Stimulated activated CD8-positive, alpha-beta memory T cell treated with anti-CD3 and anti-CD28 coated beads, Interleukin-2, amount 100 ng/mL, for 48 hours (primary cell): ENCODE measurements around the gene CFAP92.
A peak's percentile ranks its signal among the peaks of the same experiment; 100 is the strongest.
"Not testable (repeated sequence)": the region's sequence is repeated elsewhere in the genome, so short reads cannot be mapped to it uniquely, and the experiment has no call there.

Source experiments
- DNase-seq, 2 donors: peaks; one replicate each; pipeline ENCODE4 v3.0.0-alpha.2; 2020; ENCODE audit warnings: low read depth in 2 of 2

CFAP92 gene

DNA sequence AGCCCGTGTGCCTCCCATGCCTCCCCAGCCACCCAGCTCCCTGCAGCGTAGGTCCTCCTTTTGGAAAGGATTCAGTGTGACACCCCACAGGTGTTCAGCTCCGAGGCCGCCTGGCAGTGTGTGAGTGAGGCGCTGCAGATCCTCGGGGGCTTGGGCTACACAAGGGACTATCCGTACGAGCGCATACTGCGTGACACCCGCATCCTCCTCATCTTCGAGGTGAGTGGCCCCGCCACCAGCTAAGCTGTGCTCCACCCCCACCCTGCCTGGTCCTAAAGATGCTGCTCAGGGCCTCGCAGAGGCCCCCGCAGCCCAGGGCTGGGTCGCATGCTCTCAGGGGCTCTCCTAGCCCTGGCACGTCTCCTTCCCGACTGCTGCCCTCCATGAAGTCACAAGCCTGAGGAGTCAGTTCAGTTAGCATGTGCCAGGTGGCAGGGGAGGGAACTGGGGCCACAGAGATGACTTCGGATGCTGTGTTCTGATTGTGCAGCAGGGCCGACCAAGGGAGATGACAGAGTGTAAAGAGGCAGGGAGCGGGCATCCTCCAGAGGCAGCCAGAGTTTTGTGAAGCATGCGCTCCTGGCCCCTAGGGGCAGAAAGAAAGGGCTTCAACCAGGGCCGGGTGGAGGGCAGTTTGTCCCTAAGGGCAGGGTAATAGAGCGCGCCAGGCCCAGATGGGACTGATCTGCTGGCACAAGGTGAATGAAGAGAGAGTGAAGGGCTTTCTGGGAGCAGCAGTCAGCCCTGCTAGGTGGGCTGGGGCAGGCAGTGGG is 87.7 kb downstream of the CFAP92 start:
- no peak for DNase-seq

DNA sequence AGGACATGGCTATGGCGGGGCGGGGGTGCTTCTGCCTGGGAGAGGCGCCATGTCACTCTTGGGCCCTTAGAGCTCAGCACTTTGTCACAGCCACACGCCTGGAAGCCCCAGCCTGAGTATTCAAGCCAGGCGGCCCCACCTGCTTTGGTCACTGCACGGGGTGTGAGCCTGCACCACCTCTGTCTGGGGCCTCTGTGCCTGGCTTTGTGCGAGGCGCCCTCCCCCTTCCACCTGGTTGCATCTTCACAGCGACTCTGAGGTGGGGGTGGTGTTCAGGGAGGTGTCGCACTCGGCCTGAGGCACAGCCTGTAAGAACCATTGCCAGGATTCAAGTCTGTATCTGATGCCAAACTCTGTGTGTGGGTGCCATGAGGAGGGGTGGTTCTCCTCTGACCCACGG is 90.4 kb downstream of the CFAP92 start:
- no peak for DNase-seq

DNA sequence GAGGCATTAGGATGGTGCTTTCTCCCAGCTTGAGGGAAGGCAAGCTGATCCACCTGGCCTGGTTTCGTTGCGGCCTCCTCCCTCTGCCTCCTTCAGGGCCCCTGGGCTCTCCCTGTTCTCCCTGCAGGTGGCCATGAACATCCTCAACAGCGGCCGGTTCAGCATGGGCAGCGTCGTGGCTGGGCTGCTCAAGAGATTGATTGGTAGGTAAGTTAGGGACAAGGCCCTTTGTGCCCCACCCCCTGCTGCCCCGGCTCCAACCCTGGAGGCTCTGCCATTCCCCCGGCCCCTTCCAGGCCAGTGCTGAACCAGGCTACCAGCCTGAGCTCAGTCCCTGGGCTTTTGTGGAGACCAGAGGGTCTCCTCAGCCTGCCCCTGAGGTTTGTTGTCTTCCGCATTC is 91.5 kb downstream of the CFAP92 start:
- no peak for DNase-seq

DNA sequence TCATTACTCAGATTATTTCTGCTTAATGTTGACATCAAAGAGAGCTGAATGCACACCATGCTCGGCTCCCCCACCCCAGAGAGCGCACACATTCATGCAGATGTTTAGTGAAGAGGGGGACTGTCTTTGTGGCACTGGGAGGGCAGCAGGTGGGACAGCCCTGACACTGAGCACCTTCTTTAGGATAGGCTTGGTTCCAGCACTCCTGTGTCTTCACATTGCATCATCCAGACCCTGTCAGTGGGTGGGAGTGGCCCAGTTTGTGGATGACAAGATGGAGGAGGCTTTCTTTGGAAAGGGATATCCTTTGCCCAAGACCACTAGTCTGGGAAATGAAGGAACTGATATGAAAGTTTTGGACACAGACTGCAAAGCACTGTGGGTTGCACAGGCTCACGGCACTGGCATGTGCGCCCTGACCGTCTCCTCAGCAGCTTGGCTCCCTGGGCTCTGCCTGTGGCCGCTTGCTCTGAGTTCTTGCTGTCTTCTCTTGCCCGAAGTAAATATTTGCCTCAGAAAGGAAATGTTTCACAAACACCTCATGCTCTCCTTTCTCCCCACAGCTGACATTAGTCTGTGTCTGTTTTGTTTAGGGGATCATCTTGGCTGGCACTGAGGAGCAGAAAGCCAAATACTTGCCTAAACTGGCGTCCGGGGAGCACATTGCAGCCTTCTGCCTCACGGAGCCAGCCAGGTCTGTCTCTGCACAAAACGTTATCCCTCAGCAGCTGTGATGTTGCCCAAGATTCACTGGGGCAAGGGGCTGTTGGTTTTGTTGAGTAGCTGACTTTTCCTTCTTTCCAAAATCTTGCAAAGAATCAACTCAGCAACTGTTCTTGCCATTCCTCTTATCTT is 97.8 kb downstream of the CFAP92 start:
- no peak for DNase-seq

DNA sequence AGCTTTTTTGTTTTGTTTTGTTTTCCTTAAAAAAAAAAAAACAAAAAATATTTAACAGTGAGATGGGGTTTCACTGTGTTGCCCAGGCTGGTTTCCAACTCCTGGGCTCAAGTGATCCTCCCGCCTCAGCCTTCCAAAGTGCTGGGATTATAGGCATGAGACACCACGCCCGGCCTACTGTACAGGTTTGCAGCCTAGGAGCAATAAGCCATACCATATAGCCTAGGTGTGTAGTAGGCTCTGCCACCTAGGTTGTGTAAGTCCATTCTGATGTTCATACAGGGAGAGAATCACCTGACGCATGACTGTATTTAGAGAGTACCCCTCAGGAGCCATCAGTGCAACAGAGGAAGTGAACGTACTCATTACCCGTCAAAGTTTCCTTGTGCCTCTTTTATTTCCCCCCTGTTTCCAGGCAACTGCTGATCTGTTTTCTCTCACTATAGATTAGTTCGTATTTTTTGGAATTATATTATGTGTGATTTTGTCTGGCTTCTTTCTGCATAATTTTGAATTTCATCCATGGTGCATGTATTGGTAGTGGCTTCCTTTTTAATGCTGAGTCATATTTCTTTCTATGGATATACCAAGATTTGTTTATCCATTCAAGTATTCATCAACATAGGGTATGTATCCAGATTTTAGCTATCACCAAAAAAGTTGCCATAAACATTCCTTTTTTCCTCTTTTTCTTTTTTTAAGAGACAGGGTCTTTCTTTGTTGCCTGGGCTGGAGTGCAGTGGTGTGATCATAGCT is 104.6 kb downstream of the CFAP92 start:
- DNase-seq = no peak

DNA sequence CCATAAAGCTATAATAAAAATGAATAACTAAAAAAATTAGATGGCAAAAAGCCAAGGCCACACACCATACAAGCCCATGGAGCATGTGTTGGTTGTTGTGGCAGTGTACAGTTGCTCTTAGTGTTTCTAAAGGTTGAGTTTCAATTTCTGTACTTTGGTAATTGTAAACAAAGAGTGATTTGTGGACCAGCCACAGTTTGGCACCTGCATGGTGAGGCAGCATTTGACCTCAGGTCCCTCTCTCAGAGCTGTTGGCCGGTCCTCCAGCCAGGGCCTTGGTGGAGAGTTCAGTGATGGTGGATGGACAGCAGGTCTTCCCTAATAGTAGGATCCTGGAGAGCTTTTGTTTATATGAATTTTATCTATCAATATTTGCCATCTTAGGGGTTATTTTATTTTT is 108.9 kb downstream of the CFAP92 start:
- no peak for DNase-seq

DNA sequence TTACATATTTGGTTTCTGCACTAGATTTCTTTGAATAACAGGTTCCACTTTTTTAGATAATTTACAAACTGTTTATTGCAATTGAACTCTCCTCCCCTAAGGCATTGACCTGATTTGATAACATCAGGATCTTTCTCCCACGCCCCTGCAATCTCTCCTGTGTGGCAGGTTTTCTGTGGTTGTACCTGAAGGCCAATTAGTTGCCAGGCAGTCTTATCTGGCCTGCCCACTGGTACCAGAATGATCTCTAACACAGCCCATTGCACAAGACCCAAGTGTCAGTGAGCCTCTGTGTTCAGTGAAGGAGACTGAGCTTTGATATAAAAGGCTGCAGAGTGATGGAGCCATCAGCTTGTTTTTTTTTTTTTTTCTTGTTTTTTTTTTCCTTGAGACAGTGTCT is 111.2 kb downstream of the CFAP92 start:
- DNase-seq = no peak

DNA sequence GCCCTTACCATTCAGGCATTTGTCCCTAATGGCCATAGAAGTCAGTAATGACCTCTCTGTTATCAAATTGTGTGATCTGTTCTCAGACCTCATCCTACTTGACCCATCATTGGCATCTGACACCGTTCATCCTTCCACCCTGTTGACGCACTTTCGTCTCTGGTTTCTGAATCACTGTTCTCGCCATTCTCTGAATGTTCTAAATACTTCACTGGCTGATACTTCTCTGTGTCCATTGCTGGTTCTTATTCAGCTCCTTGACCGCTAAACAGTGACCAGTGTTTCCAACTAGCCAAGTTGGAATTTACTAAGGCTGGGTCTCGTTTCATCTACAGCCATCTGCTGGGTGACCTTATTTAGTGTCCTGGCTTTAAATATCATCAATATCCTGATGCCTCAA is 112.3 kb downstream of the CFAP92 start:
- DNase-seq = no peak

DNA sequence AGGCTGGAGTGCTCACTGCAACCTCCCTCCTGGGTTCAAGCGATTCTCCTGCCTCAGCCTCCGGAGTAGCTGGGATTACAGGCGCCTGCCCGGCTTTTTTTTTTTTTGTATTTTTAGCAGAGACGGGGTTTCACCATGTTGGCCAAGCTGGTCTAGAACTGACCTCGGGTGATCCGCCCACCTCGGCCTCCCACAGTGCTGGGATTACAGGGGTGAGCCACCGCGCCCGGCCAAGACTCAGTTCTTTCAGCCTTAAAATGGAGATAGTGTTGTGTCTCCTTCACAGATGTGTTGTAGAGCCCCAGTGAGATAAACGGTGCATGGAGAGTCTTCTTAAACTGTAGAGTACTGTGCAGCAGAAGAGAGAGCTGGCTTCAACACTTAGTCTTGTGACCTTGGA is 113.4 kb downstream of the CFAP92 start:
- DNase-seq = not testable (repeated sequence)

DNA sequence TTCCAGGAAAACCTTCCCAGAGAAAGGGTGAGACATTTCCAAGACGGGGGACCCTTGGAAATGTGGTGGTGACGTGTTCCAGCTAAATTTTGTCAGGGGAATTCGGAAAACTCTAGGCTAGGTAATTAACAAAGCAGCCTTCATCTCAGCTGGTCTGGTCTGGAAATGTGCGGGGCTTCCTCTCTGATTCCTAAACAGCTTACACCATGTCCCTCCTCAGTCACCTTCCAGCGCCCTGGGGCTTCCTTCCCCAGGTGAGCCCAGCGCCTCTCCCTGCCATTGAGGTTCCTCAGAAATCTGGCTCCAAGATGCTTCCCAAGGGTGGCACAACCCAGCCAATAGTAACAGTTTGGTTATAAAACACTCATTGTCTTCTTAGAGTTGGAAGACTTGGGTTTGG is 113.9 kb downstream of the CFAP92 start:
- DNase-seq = no peak

DNA sequence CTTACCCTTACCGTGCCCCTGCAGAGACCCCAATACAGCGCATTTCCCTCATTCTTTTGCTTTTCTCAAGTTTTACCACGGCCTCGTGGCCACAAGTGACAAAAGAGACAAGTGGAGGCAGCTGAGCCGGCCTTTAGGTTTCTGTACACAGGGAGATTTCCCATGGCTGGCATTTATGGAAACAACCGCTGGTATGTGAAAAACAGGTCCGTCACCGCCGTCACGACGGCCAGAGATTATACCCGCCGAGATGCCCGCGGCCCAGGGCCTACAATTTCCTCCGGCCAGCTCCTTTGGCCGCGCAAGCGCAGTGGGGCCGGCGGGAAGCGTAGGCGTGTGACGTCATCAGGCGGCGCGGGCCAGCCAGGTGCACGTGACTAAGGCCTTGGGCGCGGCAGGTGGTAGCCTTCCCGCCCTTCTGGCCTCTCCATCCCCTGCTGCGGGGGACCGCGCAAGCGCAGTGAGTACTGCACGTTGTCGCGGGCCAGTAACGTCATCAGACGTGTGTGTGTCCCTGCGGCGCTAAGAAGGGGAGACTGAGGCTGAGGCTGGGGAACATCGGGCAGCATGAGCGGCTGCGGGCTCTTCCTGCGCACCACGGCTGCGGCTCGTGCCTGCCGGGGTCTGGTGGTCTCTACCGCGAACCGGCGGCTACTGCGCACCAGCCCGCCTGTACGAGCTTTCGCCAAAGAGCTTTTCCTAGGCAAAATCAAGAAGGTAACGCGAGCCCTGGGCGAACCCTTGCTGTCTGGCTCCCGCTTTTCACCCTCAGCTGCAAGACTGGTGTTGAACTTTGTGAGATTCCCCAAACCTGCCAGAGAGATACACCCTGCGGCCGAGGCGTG is 114.5 kb downstream of the CFAP92 start, which contains the start of gene ACAD9:
TSS of gene ACAD9 (plus strand) at position 496 of the 845 bp plus-strand sequence. CDS start at position 568, 72 bp downstream.
- DNase-seq = peak; percentile 93 to 96

DNA sequence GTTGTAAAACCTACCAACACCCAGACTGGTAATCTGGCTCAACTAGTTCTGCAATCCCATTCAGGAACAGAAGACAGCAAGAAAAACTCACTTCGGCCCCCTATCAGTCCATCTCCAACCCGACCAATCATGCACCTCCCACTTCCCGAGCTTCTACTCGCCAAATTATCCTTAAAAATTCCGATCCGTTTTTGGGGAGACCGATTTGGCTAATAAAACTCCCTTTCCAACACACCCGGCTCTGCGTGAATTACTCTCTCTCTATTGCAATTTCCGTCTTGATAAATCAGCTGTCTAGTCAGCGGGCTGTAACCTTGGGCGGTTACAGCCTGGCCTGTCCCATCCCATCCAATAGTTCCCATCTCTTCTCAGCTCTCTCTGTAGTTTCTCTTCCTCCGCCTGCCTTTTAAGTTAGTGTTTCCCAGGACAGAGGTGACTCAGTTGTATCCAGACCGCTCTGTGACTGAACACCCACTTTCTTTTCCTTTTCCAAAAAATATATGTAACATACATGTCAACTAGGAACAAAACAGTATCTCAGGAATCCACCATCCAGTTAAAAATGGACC is 115.2 kb downstream of the CFAP92 start:
- no peak for DNase-seq

DNA sequence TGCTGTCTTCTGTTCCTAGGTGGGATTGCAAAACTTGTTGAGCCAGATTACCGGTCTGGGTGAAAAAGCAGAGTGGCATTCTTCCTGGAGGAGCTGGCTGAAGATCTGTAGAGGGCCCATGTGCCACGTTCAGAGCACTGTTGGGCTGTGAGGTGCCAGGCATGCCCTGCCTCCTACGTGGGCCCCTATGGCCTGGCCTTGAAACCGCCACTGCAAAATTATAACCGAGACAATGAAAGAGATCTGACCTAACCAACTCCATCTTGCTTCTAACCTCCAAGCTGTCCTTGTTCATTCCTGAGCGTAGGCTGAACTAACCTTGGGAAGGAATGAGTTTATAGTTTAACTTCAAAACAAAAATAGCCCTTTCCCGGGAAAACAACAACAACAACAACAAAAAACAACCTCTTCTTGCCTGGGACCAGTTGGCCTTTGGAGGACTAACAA is 115.8 kb downstream of the CFAP92 start:
- DNase-seq = no peak

DNA sequence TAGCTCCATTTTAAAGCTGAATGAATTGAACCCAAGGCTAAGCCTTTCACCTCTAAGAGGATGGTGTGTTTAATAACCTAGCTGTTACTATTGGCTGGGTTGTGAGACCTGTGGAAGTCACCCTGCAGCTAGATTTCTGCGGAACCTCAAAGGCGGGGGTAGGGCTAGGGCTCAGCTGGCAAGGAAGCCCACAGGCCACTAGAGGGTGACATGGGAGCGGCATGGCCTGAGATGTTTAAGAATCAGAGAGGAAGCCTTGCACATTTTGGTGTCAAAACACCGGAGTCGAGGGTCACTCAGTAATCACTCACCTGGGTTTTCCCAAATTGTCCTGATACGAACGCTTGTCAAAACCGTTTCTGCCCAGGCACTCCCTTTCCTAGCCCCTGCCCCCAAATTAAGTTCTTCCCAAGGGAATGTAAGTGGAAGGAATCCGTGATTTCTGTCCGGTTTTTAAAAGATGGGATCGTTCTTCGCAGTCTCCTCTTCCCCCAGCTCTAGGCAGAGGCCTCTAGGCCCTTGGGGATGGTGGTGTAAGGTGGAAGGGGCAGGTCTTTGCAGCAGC is 118.2 kb downstream of the CFAP92 start:
- peak; percentile 37 to 45 for DNase-seq

DNA sequence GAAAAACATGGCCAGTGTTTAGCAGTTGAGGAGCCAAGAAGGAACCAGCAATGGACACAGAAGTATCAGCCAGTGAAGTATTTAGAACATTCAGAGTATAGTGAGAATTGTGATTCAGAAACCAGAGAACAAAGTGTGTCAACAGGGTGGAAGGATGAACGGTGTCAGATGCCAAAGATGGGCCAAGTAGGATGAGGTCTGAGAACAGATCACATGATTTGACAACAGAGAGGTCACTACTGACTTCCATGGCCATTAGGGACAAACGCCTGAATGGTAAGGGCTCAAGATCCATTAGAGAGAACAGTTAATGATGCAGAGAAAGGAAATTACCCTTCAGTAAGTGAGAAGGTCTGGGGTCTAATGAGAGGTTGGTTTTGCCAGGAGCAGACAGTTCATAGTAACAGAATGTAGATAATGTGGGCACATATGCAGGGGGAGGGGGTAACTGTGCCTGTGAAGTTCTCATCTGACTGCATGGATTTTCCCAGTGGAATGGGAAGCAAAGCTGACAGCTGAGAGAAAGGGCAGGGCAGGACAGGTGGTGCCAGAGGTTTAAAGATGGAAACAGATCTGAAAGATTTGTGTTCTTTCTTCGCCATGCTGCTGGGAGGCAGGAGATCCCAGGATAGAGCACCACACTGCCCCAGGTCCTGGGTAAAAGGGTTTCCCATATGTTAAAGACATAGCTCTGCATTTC is 119.2 kb downstream of the CFAP92 start:
- DNase-seq = no peak

DNA sequence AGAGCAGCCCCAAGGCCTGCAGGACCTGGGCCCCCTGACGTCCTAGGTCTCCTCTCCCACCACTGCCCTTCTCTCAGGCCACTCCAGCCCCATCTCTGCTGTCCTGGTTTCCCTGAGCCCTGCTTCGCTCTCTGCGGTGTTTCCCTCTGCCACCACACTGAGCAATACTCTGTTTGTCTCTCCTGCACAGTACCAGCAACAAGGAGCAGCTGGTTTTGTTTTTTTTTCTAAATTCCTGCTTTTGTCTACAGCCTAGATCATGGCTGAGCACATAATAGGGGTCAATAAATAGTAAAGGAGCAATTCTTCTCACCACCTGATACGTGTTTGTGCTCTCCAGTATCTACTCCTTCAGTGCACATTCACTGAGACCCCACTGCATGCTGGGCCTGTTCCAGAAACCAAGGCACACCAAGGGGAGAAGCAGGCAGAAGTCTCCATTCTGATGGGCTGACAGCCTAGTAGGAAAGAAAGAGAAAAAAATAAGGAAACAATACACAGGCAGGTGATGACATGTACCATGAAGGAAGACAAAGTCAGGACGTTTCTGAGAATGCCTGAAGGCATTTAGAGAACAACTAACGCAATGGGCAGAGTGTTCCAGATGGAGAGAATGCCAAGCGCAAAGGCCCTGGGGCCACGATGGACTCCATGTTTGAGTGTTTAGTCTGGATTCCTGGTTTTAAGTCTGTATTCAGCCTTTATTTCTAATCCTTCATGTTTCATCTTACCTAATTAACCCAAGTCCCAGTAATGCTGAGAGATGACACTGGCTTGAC is 120.4 kb downstream of the CFAP92 start:
- DNase-seq = no peak

DNA sequence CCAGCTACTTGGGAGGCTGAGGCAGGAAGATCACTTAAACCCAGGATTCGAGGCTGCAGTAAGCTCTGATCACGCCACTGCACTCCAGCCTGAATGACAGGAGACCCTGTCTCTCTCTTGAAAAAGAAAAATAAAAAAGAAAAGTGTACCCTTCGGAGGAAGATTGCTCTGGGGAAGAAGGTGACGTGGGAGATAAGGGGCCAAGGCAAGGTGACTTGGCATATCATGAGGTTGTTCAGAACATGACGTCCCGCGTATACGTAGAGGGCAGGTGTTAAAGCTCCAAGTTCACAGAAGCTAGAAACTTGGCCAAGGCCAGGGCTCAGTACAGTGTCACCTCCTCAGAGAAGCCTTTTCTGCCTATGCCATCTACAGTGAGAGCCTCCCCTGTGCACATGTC is 121.1 kb downstream of the CFAP92 start:
- DNase-seq = no peak

DNA sequence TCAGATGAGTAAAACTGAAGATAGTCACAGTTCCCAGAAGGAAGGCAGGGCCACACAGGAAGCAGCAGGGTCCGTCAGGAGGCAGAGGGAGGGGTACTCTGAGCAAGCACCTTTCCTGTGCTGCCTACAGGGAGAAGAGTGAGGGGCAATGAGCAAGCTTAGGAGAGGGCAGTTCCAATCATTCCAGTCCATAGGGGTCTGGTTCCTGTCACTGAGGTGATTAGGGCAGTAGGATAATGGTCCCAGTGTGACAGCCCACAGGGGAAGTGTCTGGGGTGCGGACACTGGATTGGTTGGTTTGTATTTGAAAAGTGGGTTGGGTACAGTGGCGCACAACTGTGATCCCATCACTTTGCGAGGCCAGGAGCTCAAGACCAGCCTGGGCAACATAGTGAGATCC is 121.6 kb downstream of the CFAP92 start:
- DNase-seq = no peak

DNA sequence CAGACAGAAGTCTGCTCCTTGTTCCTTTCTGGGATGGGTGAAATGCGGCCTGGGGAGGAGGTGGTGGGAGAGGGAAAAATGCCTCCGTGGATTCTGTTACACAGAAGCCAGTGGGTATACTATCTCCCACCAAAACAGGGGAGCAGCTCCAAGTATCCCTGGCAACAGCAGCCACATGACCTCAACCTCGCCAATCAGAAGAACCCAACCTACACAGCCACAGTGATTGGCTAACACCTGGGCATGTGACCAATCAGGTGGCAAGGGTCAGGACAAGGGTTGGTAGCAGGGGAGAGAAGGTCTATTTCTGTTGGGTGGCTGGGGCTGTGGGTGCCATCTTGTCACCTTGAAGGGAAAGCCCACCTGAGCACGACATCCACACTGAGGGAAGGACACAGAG is 123.5 kb downstream of the CFAP92 start:
- DNase-seq = no peak
